ENCODE results near the gene PRKN.

DNA sequence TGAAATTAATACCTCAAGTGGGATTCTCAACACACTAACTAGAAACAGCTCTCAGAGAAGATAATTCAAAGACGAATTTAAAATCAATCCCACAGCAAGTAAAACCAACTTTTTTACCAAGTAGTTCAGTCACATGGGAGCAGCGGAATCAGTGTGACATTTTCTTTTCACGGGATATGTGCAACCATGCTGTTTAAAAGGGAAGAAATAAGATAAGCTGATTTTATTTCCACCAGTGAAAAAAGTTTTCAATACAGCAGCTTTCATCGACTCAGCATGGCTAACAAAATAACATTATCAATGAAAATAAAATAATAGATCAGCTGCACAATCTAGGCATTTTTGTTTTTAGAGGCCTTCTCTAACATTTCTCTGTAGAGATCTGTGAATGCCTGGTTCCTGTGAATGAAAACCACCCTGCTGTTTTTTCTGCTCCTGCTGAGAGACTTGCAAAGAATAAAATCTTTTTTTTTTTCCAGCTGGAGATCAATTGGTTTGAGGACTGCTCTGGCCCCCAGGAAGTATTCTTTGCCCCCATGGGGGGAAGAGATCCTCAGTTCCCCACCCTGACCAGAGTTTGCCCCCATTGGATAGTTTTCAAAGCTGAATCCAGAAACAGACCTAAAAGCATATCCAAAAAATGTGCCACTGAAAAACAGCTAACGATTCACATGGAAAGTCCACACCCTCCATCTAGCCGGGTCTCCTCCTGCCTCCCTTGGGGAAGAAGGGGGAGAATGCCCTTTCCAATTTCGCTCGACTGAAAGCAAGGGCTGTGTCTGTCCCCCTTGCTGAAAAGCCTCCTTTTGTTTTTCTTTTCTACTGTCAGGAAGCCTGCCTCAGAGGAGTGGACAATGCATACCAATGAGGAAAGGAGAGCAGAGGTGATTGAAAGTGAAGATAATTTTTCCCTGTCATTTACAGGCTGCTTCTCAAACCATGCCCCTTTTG is 317.6 kb downstream of the PRKN start:
- TF ChIP-seq EZH2 (IDR thresholded peaks at IDR 0.05; ENCODE audit: insufficient read depth, poor library complexity, severe bottlenecking) (no peak), EZH2phosphoT487 (IDR thresholded peaks at IDR 0.05; ENCODE audit: insufficient read depth, low read depth) (no peak)
